NCI-H1417 (cell line): ENCODE data around the gene CYP11A1.
A peak's percentile ranks its signal among the peaks of the same experiment; 100 is the strongest.

Experiments used
- DNase-seq, 3 experiments: peaks; one replicate each; lab custom pipeline; 2025; lab: John Stamatoyannopoulos, UW

The CYP11A1 gene

GRCh38 chr15:74301583-74302361 lies 65.7 kb downstream of the CYP11A1 start:
- no peak for DNase-seq

GRCh38 chr15:74300057-74300795 lies 67.2 kb downstream of the CYP11A1 start:
- peak in 2 of 3 experiments; percentile 52 to 81 for DNase-seq

- DNase-seq: no peak
Measured at GRCh38 chr15:74297887-74298286, 69.6 kb downstream of the CYP11A1 start.

- no peak for DNase-seq
Measured at GRCh38 chr15:74295800-74296199, 71.6 kb downstream of the CYP11A1 start.

- DNase-seq: peak; percentile 47 to 75 (median 65)
Measured at GRCh38 chr15:74294010-74294409, 73.4 kb downstream of the CYP11A1 start.

GRCh38 chr15:74293021-74293810 lies 74.2 kb downstream of the CYP11A1 start:
- DNase-seq: no peak

- DNase-seq: peak; percentile 75 to 99 (median 96)
Measured at GRCh38 chr15:74291101-74292071, 76.1 kb downstream of the CYP11A1 start.

GRCh38 chr15:74290645-74291044 lies 76.8 kb downstream of the CYP11A1 start:
- peak in 1 of 3 experiments; percentile 54 for DNase-seq

- DNase-seq: no peak
Measured at GRCh38 chr15:74289671-74290070, 77.8 kb downstream of the CYP11A1 start.
